H1 (cell line): Measurements from ENCODE around the gene GREB1. TPM values are rescaled to one million over a fixed set of nuclear protein-coding genes. Genes with fewer than 3 reads are reported as not detected.

Experiments used
- CTCF ChIA-PET: fragments of 300-600 bp; sonication (Branson Sonifier 250); formaldehyde crosslinking; loops from one replicate; lab custom pipeline; 2021; ENCODE audit not compliant: partially characterized antibody; lab: Charles Lee
- POLR2A ChIA-PET: fragments of 300-600 bp; sonication (Branson Sonifier 250); formaldehyde crosslinking; loops from one replicate; lab custom pipeline; 2021; ENCODE audit warnings: inconsistent platforms; ENCODE audit not compliant: partially characterized antibody; lab: Charles Lee
- DNase-seq, 2 experiments: peaks; one replicate each; pipeline versions ENCODE4 v3.0.0 to v3.0.0-alpha.2; 2010 to 2022; ENCODE audit warnings: low spot score in 2 of 2, low read depth in 1 of 2, mixed read lengths in 1 of 2
- FAIRE-seq: peaks from 2 replicates; lab custom pipeline; 2011; peaks lifted over from hg19 to GRCh38; lab: Jason Lieb, UNC
- H2AFZ ChIP-seq: 2 replicates; pipeline ENCODE4 v1.8.1; 2012; ENCODE audit warnings: low read length, inconsistent platforms
- H2AK5ac ChIP-seq: 2 replicates; pipeline ENCODE4 v1.6.1; 2013; ENCODE audit warnings: low read depth, low read length
- H2BK120ac ChIP-seq: replicated peaks from 2 replicates; pipeline ENCODE3; 2013; ENCODE audit warnings: low read depth, low read length, inconsistent platforms
- H2BK12ac ChIP-seq: 2 replicates; pipeline ENCODE4 v1.6.1; 2013; ENCODE audit warnings: low read depth, low read length
- H2BK15ac ChIP-seq: 2 replicates; pipeline ENCODE4 v1.6.1; 2013; ENCODE audit warnings: low read length
- H2BK20ac ChIP-seq: 2 replicates; pipeline ENCODE4 v1.6.1; 2013; ENCODE audit warnings: low read length
- H2BK5ac ChIP-seq: 2 replicates; pipeline ENCODE4 v1.6.1; 2013; ENCODE audit warnings: low read depth, low read length
- H3K14ac ChIP-seq: 2 replicates; pipeline ENCODE4 v1.6.1; 2013; ENCODE audit warnings: inconsistent platforms; ENCODE audit not compliant: insufficient read length
- H3K18ac ChIP-seq: 2 replicates; pipeline ENCODE4 v1.6.1; 2013; ENCODE audit warnings: low read length; ENCODE audit errors: extremely low read depth
- H3K23ac ChIP-seq: 2 replicates; pipeline ENCODE4 v1.6.1; 2013; ENCODE audit warnings: inconsistent platforms; ENCODE audit not compliant: insufficient read length
- H3K23me2 ChIP-seq: 2 replicates; pipeline ENCODE4 v1.6.1; 2013; ENCODE audit warnings: low read depth, low read length
- H3K27ac ChIP-seq: 2 replicates; pipeline ENCODE4 v1.6.1; 2011; ENCODE audit warnings: low read depth, low read length, inconsistent platforms
- H3K27me3 ChIP-seq, 4 experiments: replicated peaks in 1 of 4; 1 replicate in 1 of 4; 2 replicates in 3 of 4; pipeline versions ENCODE4 v1.6.1 to v1.8.1; 2011 to 2013; ENCODE audit warnings: low read length in 3 of 4, mild to moderate bottlenecking in 3 of 4, inconsistent platforms in 2 of 4, mixed read lengths in 2 of 4, moderate library complexity in 1 of 4; ENCODE audit not compliant: control insufficient read depth in 3 of 4, insufficient read depth in 3 of 4; ENCODE audit errors: extremely low read depth in 1 of 4
- H3K36me3 ChIP-seq, 4 experiments: 2 replicates each; pipeline versions ENCODE4 v1.6.1 to v1.8.1; 2011 to 2013; ENCODE audit warnings: mild to moderate bottlenecking in 4 of 4, low read length in 3 of 4, moderate library complexity in 2 of 4, control low read depth in 1 of 4, inconsistent platforms in 1 of 4; ENCODE audit not compliant: insufficient read depth in 4 of 4, control insufficient read depth in 2 of 4
- H3K4ac ChIP-seq: replicated peaks from 2 replicates; pipeline ENCODE3; 2013; ENCODE audit warnings: low read length, low read depth, mixed read lengths, inconsistent platforms; ENCODE audit not compliant: insufficient read length
- H3K4me1 ChIP-seq, 4 experiments: replicated peaks in 1 of 4; 1 replicate in 1 of 4; 2 replicates in 3 of 4; pipeline versions ENCODE4 v1.6.1 to v1.8.1; 2011 to 2013; ENCODE audit warnings: low read length in 3 of 4, inconsistent platforms in 2 of 4, mixed read lengths in 1 of 4; ENCODE audit not compliant: insufficient read depth in 4 of 4, control insufficient read depth in 3 of 4
- H3K4me2 ChIP-seq, 2 experiments: 2 replicates each; pipeline versions ENCODE4 v1.6.1 to v1.8.1; 2011 to 2013; ENCODE audit warnings: low read depth in 2 of 2, low read length in 2 of 2, control low read depth in 1 of 2, inconsistent platforms in 1 of 2, mild to moderate bottlenecking in 1 of 2; ENCODE audit not compliant: insufficient read depth in 1 of 2
- H3K4me3 ChIP-seq, 4 experiments: fragments of 200-600, 300-600 bp in 1 of 4; sonication (generic), shearing (Covaris generic), sonication (Bioruptor Twin) in 1 of 4; 2 replicates each; pipeline versions ENCODE4 v1.5.1 to v1.8.1; 2011 to 2016; ENCODE audit warnings: low read length in 4 of 4, low read depth in 3 of 4, control low read depth in 2 of 4, inconsistent platforms in 2 of 4, mild to moderate bottlenecking in 2 of 4, mixed read lengths in 1 of 4, moderate library complexity in 1 of 4; ENCODE audit not compliant: insufficient read depth in 2 of 4; ENCODE audit errors: extremely low read depth in 1 of 4
- H3K56ac ChIP-seq: replicated peaks from 2 replicates; pipeline ENCODE3; 2013; ENCODE audit warnings: low read depth, mild to moderate bottlenecking, mixed read lengths, low read length, inconsistent platforms; ENCODE audit not compliant: insufficient read length
- H3K79me1 ChIP-seq: 2 replicates; pipeline ENCODE4 v1.6.1; 2013; ENCODE audit warnings: low read depth, low read length, control low read depth
- H3K79me2 ChIP-seq, 2 experiments: 2 replicates each; pipeline versions ENCODE4 v1.6.1 to v1.8.1; 2012 to 2013; ENCODE audit warnings: low read length in 2 of 2, mild to moderate bottlenecking in 2 of 2, inconsistent platforms in 1 of 2; ENCODE audit not compliant: insufficient read depth in 2 of 2, control insufficient read depth in 1 of 2
- H3K9ac ChIP-seq, 4 experiments: replicated peaks in 1 of 4; 1 replicate in 1 of 4; 2 replicates in 3 of 4; pipeline versions ENCODE4 v1.6.1 to v1.8.1; 2011 to 2013; ENCODE audit warnings: low read depth in 3 of 4, low read length in 3 of 4, control low read depth in 2 of 4, mild to moderate bottlenecking in 2 of 4, moderate library complexity in 2 of 4, inconsistent platforms in 1 of 4; ENCODE audit errors: extremely low read depth in 1 of 4
- H3K9me3 ChIP-seq, 2 experiments: 2 replicates each; pipeline versions ENCODE4 v1.6.1 to v1.8.1; 2012 to 2013; ENCODE audit warnings: mild to moderate bottlenecking in 2 of 2, moderate library complexity in 2 of 2, control low read depth in 1 of 2, inconsistent platforms in 1 of 2, low read depth in 1 of 2, low read length in 1 of 2, mixed read lengths in 1 of 2; ENCODE audit not compliant: insufficient read depth in 2 of 2
- H4K20me1 ChIP-seq, 2 experiments: replicated peaks in 1 of 2; 2 replicates each; pipeline versions ENCODE3 to v1.8.1; 2011 to 2013; ENCODE audit warnings: inconsistent platforms in 2 of 2, low read length in 2 of 2, mild to moderate bottlenecking in 1 of 2; ENCODE audit not compliant: insufficient read depth in 2 of 2, control insufficient read depth in 1 of 2
- H4K5ac ChIP-seq: 2 replicates; pipeline ENCODE4 v1.6.1; 2013; ENCODE audit warnings: low read length, low read depth, mixed read lengths, inconsistent platforms; ENCODE audit not compliant: insufficient read length
- H4K8ac ChIP-seq: 2 replicates; pipeline ENCODE4 v1.8.0; 2013; ENCODE audit warnings: mild to moderate bottlenecking, moderate library complexity, low read length, inconsistent platforms; ENCODE audit not compliant: insufficient read depth; ENCODE audit errors: extremely low read depth
- H4K91ac ChIP-seq: replicated peaks from 2 replicates; pipeline ENCODE3; 2013; ENCODE audit warnings: low read length, mixed read lengths, inconsistent platforms; ENCODE audit not compliant: insufficient read length
- HDAC2 ChIP-seq, 2 experiments: fragments of 300-600 bp in 1 of 2; sonication (generic) in 1 of 2; IDR thresholded peaks; 2 replicates each; pipeline ENCODE4 v1.6.1; 2011 to 2012; ENCODE audit warnings: low read depth in 2 of 2, low read length in 2 of 2, mild to moderate bottlenecking in 2 of 2, moderate library complexity in 2 of 2, borderline replicate concordance in 1 of 2, inconsistent platforms in 1 of 2
- JUN ChIP-seq: IDR thresholded peaks from 2 replicates; pipeline ENCODE4 v1.6.1; 2011; ENCODE audit warnings: low read depth, mild to moderate bottlenecking, improper control_type of control experiment, low read length
- KDM1A ChIP-seq: fragments of 200-600, 300-600 bp; sonication (generic); IDR thresholded peaks from 2 replicates; pipeline ENCODE4 v1.7.1; 2016; ENCODE audit warnings: mild to moderate bottlenecking, low read length, borderline replicate concordance
- KDM4A ChIP-seq: IDR thresholded peaks from one replicate; pipeline ENCODE4 v1.7.1; 2012; ENCODE audit warnings: low read depth, mild to moderate bottlenecking, moderate library complexity, low read length, inconsistent platforms; ENCODE audit not compliant: severe bottlenecking
- WGBS, 2 experiments: shearing (Covaris generic) in 1 of 2; methylation state at CpG; one replicate each; pipeline versions ENCODE4 v1.1.6 to v1.1.7; 2013 to 2015; ENCODE audit warnings: low lambda C conversion rate in 2 of 2, mixed read lengths in 2 of 2, inconsistent platforms in 1 of 2, low coverage in 1 of 2, missing lambda C conversion rate in 1 of 2; ENCODE audit not compliant: insufficient replicate concordance in 2 of 2, insufficient coverage in 1 of 2, insufficient read length in 1 of 2; ENCODE audit errors: extremely low coverage in 1 of 2, missing lambda C conversion rate in 1 of 2; 5-methylcytosine and 5-hydroxymethylcytosine counted together
- polyA plus RNA-seq, 7 experiments: library from polyadenylated mRNA; depleted of rRNA in 3 of 7; stranded (reverse) in 5 of 7; unstranded in 2 of 7; fragments of >200 nt in 5 of 7; fragments of 200-250 nt in 2 of 7; gene quantifications; 1 replicate in 5 of 7; 2 replicates in 1 of 7; 4 replicates in 1 of 7; pipeline versions ENCODE4 v1.2.1 to v1.2.3, GENCODE V29; 2011 to 2013; ENCODE audit warnings: missing spikeins in 2 of 7, mixed read lengths in 2 of 7
- total RNA-seq: library from RNA; stranded (reverse); fragmentation: NEBNext Ultra II Directional; extraction: Animal tissue kit (Norgen Biotek cat#: 25700); gene quantifications from 2 replicates; pipeline ENCODE4 v1.2.1, GENCODE V29; 2021

GREB1 gene
- total and polyA plus RNA-seq, 2 of the 8 experiments (the other 6 are each of a cell fraction or from before 2014, with no cell fraction given), result 7.9 to 43.4 TPM

- H2BK12ac ChIP-seq, result no peak overlapping the region; the same call in 1 of the 2 replicates
- no peak overlapping the region for H3K18ac ChIP-seq
- H3K27ac ChIP-seq, result no peak overlapping the region
- no peaks in the 10 kb centered on the region for H3K27me3 ChIP-seq
- H2BK20ac ChIP-seq, result no peak overlapping the region
- H4K5ac ChIP-seq, result no peak overlapping the region
- H4K8ac ChIP-seq, result no peak overlapping the region
- no peak overlapping the region for H3K4me2 ChIP-seq
- H2AK5ac ChIP-seq, result no peak overlapping the region
- H4K91ac ChIP-seq, result peak overlapping the region; percentile 38
- ChIA-PET POLR2A (no interaction called here), CTCF (interaction anchor here (0.6 to 22.6 kb wide), 8 partner anchors 9 to 1548 kb away, joined by 3 to 377 read pairs (median 3); partner anchors contain the start of gene GREB1)
- no peak for FAIRE-seq
- H4K20me1 ChIP-seq, result peaks cover 0 to 7% of the 10 kb centered on the region in 2 experiments
- H2AFZ ChIP-seq, result no peak overlapping the region
- H2BK5ac ChIP-seq, result no peak overlapping the region
- no peak overlapping the region for H3K9ac ChIP-seq
- peaks cover 2% of the 10 kb centered on the region; the same call in 1 of the 2 replicates for H3K23me2 ChIP-seq
- H3K4me3 ChIP-seq, result no peak overlapping the region
- peak in 1 of 2 experiments; percentile 31 for DNase-seq
- peaks cover 4 to 20% of the 10 kb centered on the region in 2 experiments; a peak in 3 of 4 replicates for H3K79me2 ChIP-seq
- H3K36me3 ChIP-seq, result no peaks in the 10 kb centered on the region
- H3K9me3 ChIP-seq, result no peaks in the 10 kb centered on the region
- no peak overlapping the region for H3K4ac ChIP-seq
- no peak overlapping the region for H3K23ac ChIP-seq
- H3K4me1 ChIP-seq, result peaks cover 13 to 36% (median 26%) of the 10 kb centered on the region in 4 experiments
- H2BK120ac ChIP-seq, result no peak overlapping the region
- 0 out of 2 replicates have a peak overlapping the region, but pooled peaks have one; percentile 23 for H2BK15ac ChIP-seq
- H3K79me1 ChIP-seq, result peaks cover 13% of the 10 kb centered on the region
- 93% methylated on average over 11 of the region's 11 CpGs; no CpG with 5 or more reads in 1 of the 2 experiments for WGBS, 2 experiments
- no peak overlapping the region for H3K56ac ChIP-seq
- TF ChIP-seq HDAC2 (IDR thresholded peaks at IDR 0.05; ENCODE audit: borderline replicate concordance in 1 of 2, low read depth in 2 of 2, low read length in 2 of 2) (peak in 1 of 2 experiments; percentile 85; a peak in 1 of 4 replicates), KDM1A (peak; percentile 95), KDM4A (no peak), JUN (no peak)
- H3K14ac ChIP-seq, result no peak overlapping the region
Measured at GRCh38 chr2:11543337-11544216, 9.7 kb downstream of the GREB1 start.
